ENCODE results near the gene COX8C. TPM values are rescaled to one million over a fixed set of nuclear protein-coding genes. Genes with fewer than 3 reads are reported as not detected.
A peak's percentile ranks its signal among the peaks of the same experiment; 100 is the strongest.
"Not testable (repeated sequence)": the region's sequence is repeated elsewhere in the genome, so short reads cannot be mapped to it uniquely, and the experiment has no call there.

Gene COX8C
- polyA plus RNA-seq, 4 donors = not detected

DNA sequence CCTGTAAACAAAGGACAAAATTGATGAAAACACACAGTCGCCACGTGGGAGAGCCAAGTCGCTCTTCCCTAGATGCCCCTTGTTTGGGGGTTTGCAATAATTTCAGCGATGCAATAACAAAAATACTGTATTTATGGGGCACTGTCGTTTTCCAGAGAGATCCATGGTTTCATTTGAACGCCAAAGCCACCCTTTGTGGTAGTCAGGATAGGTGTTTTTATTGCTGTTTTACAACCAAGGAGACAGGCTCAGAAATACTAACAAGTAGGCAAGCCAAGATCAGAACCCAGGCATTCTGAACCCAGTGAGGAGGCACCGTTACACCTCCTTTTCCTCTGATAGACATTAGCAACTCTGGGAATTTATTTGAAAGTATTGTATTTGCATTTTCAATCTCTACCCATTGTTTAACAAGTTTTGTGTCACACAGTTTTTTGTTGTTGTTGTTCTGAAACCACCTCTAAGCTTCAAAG is 13.3 kb upstream of the COX8C start:
- no peak for FAIRE-seq
- peaks cover 0 to 20% (median 6%) of the 10 kb centered on the region in 3 donors for H3K4me1 ChIP-seq (ENCODE audit: control insufficient read depth in 3 of 3, insufficient read depth in 2 of 3, low read depth in 1 of 3, low read length in 2 of 3)

DNA sequence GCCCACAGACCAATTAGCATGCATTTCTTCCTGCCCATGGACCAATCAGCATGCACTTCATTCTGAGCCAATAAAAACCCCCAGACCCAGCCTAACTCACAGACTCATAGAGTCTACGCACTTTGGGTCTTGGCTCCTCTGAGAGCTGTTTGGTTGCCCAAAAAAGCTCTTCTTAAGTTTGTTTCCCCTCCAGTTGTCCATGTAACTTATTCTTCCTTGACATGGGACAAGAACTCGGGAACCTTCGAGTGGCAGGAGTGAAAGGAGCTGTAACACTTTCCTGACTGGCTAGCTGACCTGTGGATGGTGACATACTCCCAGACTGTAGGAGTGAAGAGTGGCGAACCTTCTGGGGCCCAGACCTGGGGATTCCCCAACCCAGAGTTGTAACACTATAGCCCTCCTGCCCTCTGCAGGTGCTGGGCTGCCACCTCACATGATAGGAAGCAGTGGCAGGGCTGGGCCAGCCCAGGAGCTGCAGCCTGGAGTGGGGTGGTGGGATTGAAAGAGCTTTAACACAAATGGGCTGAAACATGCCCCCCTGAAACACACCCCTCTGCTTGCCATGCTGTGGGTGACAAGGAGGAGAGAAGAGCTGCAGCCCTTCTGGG is 9.7 kb upstream of the COX8C start:
- FAIRE-seq = no peak
- WGBS, 3 donors = 92 to 99% (median 94%) methylated on average over 4 of the region's 4 CpGs
- Histone ChIP-seq H3K9me3 (ENCODE audit: control insufficient read depth in 2 of 2, insufficient read depth in 1 of 2, low read depth in 1 of 2, low read length in 1 of 2) (peaks cover 0 to 22% of the 10 kb centered on the region in 2 donors), H3K27ac (ENCODE audit: low read depth in 1 of 3, low read length in 2 of 3) (no peak overlapping the region), H3K4me3 (ENCODE audit: low read depth in 1 of 3, low read length in 3 of 3) (no peak overlapping the region), H3K4me1 (ENCODE audit: control insufficient read depth in 3 of 3, insufficient read depth in 2 of 3, low read depth in 1 of 3, low read length in 2 of 3) (peaks cover 0 to 3% (median 0%) of the 10 kb centered on the region in 3 donors), H3K27me3 (ENCODE audit: control insufficient read depth in 3 of 3, insufficient read depth in 3 of 3, low read length in 3 of 3) (no peaks in the 10 kb centered on the region), H3K36me3 (ENCODE audit: control insufficient read depth in 3 of 3, insufficient read depth in 2 of 3, low read depth in 1 of 3, low read length in 3 of 3) (peaks cover 0 to 3% (median 0%) of the 10 kb centered on the region in 3 donors)
- no peak for DNase-seq

More for the DNA sequence above, 13.3 kb upstream of the COX8C start:
- peak overlapping the region in 2 of 3 donors; percentile 75 to 99 for H3K27ac ChIP-seq (ENCODE audit: low read depth in 1 of 3, low read length in 2 of 3)
- 3 to 8% (median 6%) methylated on average over 7 of the region's 7 CpGs for WGBS, 3 donors
- peak overlapping the region; percentile 32 to 56 (median 52) for H3K4me3 ChIP-seq (ENCODE audit: low read depth in 1 of 3, low read length in 3 of 3)
- peaks cover 0 to 13% of the 10 kb centered on the region in 2 donors for H3K9me3 ChIP-seq (ENCODE audit: control insufficient read depth in 2 of 2, insufficient read depth in 1 of 2, low read depth in 1 of 2, low read length in 1 of 2)
- peak in 1 of 2 donors; percentile 7 for DNase-seq
- H3K36me3 ChIP-seq (ENCODE audit: control insufficient read depth in 3 of 3, insufficient read depth in 2 of 3, low read depth in 1 of 3, low read length in 3 of 3) = peaks cover 0 to 3% (median 0%) of the 10 kb centered on the region in 3 donors
- no peaks in the 10 kb centered on the region for H3K27me3 ChIP-seq (ENCODE audit: control insufficient read depth in 3 of 3, insufficient read depth in 3 of 3, low read length in 3 of 3)

DNA sequence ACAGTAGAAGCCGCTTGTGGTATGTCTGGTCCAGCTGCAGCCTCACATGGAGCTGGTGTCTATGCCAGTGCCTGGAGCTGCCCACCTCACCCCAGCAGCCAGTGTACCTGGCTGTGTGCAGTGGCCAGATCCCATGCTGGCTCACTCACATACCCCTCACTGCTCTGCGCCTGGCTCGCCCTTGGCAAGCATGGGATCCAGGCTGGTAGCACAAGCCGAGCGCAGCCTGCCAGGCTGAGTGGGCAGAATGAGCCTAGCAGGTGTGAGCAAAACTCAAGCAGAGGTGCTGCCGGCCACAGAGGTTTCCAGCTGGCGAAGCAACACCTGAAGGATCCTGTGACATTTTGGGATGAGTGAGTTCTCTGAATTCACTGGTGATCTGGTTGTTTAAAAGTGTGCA is 9.1 kb upstream of the COX8C start:
- Histone ChIP-seq H3K27ac (ENCODE audit: low read depth in 1 of 3, low read length in 2 of 3) (no peak overlapping the region), H3K4me1 (ENCODE audit: control insufficient read depth in 3 of 3, insufficient read depth in 2 of 3, low read depth in 1 of 3, low read length in 2 of 3) (peaks cover 0 to 3% (median 0%) of the 10 kb centered on the region in 3 donors), H3K27me3 (ENCODE audit: control insufficient read depth in 3 of 3, insufficient read depth in 3 of 3, low read length in 3 of 3) (no peaks in the 10 kb centered on the region), H3K36me3 (ENCODE audit: control insufficient read depth in 3 of 3, insufficient read depth in 2 of 3, low read depth in 1 of 3, low read length in 3 of 3) (peaks cover 0 to 3% (median 0%) of the 10 kb centered on the region in 3 donors), H3K4me3 (ENCODE audit: low read depth in 1 of 3, low read length in 3 of 3) (no peak overlapping the region), H3K9me3 (ENCODE audit: control insufficient read depth in 2 of 2, insufficient read depth in 1 of 2, low read depth in 1 of 2, low read length in 1 of 2) (peaks cover 0 to 24% of the 10 kb centered on the region in 2 donors)
- WGBS, 3 donors = 96 to 100% (median 97%) methylated on average over 7 of the region's 7 CpGs
- FAIRE-seq (no peak), DNase-seq (no peak)

DNA sequence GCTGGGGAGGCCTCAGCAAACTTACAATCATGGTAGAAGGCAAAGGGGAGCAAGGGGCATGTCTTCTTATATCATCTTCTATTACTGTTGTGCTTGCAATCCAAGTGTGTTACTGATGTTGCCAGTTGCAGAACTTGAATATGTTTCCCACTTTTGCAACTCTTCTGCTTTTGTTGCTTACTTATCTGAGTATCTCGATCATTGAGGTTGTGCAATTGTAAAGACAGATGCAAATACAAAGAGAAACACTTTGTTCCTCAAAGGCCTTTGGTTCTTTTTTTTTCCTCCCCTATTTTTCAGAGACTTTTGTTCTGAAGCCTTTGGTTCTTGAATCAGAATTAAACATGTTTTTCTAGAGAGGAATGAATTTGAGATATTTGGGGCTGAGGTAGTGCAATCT is 3.7 kb upstream of the COX8C start:
- DNase-seq = no peak
- Histone ChIP-seq H3K27ac (ENCODE audit: low read depth in 1 of 3, low read length in 2 of 3) (no peak overlapping the region), H3K27me3 (ENCODE audit: control insufficient read depth in 3 of 3, insufficient read depth in 3 of 3, low read length in 3 of 3) (no peaks in the 10 kb centered on the region), H3K9me3 (ENCODE audit: control insufficient read depth in 2 of 2, insufficient read depth in 1 of 2, low read depth in 1 of 2, low read length in 1 of 2) (peaks cover 0 to 11% of the 10 kb centered on the region in 2 donors), H3K4me1 (ENCODE audit: control insufficient read depth in 3 of 3, insufficient read depth in 2 of 3, low read depth in 1 of 3, low read length in 2 of 3) (no peaks in the 10 kb centered on the region), H3K36me3 (ENCODE audit: control insufficient read depth in 3 of 3, insufficient read depth in 2 of 3, low read depth in 1 of 3, low read length in 3 of 3) (no peaks in the 10 kb centered on the region), H3K4me3 (ENCODE audit: low read depth in 1 of 3, low read length in 3 of 3) (no peak overlapping the region)
- no peak for FAIRE-seq
- 27 to 60% (median 27%) methylated on average over 1 of the region's 1 CpG for WGBS, 3 donors

DNA sequence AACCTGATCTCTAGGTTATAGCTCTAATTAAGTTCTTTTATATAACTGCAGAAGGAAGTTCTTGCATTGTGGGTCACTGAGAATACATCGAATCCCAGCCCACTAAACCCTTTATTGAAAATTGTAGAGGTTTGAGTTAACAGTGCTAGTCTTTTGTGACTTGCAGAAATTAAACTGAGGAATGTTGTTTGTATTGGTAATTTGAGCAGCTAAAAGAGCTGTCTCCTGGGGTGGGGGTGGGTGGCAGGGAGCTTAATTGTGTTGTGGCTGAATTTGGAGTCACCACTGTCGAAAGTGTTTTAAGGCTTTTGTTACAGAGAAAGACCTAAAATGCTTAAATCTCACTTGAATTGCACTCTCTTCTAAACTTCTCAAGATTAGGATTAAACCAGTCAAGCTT is 3.2 kb upstream of the COX8C start:
- no peak overlapping the region for H3K4me3 ChIP-seq (ENCODE audit: low read depth in 1 of 3, low read length in 3 of 3)
- H3K36me3 ChIP-seq (ENCODE audit: control insufficient read depth in 3 of 3, insufficient read depth in 2 of 3, low read depth in 1 of 3, low read length in 3 of 3) = no peaks in the 10 kb centered on the region
- no peaks in the 10 kb centered on the region for H3K4me1 ChIP-seq (ENCODE audit: control insufficient read depth in 3 of 3, insufficient read depth in 2 of 3, low read depth in 1 of 3, low read length in 2 of 3)
- WGBS, 3 donors = 68 to 78% (median 69%) methylated on average over 2 of the region's 2 CpGs
- DNase-seq = no peak
- peaks cover 0 to 11% of the 10 kb centered on the region in 2 donors for H3K9me3 ChIP-seq (ENCODE audit: control insufficient read depth in 2 of 2, insufficient read depth in 1 of 2, low read depth in 1 of 2, low read length in 1 of 2)
- H3K27ac ChIP-seq (ENCODE audit: low read depth in 1 of 3, low read length in 2 of 3) = no peak overlapping the region
- no peaks in the 10 kb centered on the region for H3K27me3 ChIP-seq (ENCODE audit: control insufficient read depth in 3 of 3, insufficient read depth in 3 of 3, low read length in 3 of 3)
- FAIRE-seq = no peak

DNA sequence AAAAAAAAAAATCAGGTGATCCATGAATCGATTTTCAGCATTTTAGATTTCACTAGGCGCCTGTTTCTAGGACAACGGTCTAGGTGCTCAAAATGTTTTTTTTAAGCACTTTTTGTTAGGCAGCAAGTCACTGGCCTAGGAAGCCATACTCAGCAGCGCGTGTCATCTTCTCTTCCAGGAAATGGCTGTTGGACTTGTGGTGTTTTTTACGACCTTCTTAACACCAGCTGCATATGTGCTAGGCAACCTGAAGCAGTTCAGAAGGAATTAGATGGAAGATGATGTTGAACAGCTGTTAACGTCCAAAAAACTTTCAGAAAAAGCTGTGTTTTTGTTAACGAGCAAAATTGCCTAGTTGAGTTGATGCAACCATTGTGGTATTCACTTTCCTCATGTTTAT is 868 bp downstream of the COX8C start:
- no peak overlapping the region for H3K27ac ChIP-seq (ENCODE audit: low read depth in 1 of 3, low read length in 2 of 3)
- FAIRE-seq = no peak

DNA sequence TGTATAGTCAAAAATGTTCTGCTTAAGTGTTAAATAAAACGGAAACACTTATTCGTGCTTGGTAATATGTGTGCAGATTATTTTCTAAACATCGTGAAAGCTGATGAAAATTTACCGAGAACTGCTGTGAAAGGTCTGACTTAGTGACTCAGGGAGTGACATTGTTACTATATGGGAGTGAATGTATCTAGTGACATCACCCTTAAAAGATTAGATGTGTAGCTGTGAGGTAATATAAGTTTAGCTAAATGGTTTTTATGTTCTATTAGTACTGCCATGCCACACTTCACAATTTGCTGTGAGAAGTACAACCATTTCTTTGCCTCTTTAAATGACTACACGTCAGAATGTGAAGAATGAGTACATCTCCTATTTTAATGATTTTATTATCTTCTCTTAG is 1.3 kb downstream of the COX8C start:
- WGBS, 3 donors = 77 to 90% (median 83%) methylated on average over 5 of the region's 5 CpGs
- no peak overlapping the region for H3K27ac ChIP-seq (ENCODE audit: low read depth in 1 of 3, low read length in 2 of 3)
- FAIRE-seq = no peak
- no peak for DNase-seq
- no peaks in the 10 kb centered on the region for H3K36me3 ChIP-seq (ENCODE audit: control insufficient read depth in 3 of 3, insufficient read depth in 2 of 3, low read depth in 1 of 3, low read length in 3 of 3)
- no peak overlapping the region for H3K4me3 ChIP-seq (ENCODE audit: low read depth in 1 of 3, low read length in 3 of 3)
- H3K9me3 ChIP-seq (ENCODE audit: control insufficient read depth in 2 of 2, insufficient read depth in 1 of 2, low read depth in 1 of 2, low read length in 1 of 2) = no peaks in the 10 kb centered on the region
- H3K27me3 ChIP-seq (ENCODE audit: control insufficient read depth in 3 of 3, insufficient read depth in 3 of 3, low read length in 3 of 3) = no peaks in the 10 kb centered on the region
- H3K4me1 ChIP-seq (ENCODE audit: control insufficient read depth in 3 of 3, insufficient read depth in 2 of 3, low read depth in 1 of 3, low read length in 2 of 3) = no peaks in the 10 kb centered on the region

More for the DNA sequence above, 868 bp downstream of the COX8C start:
- DNase-seq = no peak
- Histone ChIP-seq H3K27me3 (ENCODE audit: control insufficient read depth in 3 of 3, insufficient read depth in 3 of 3, low read length in 3 of 3) (no peaks in the 10 kb centered on the region), H3K4me3 (ENCODE audit: low read depth in 1 of 3, low read length in 3 of 3) (no peak overlapping the region), H3K9me3 (ENCODE audit: control insufficient read depth in 2 of 2, insufficient read depth in 1 of 2, low read depth in 1 of 2, low read length in 1 of 2) (no peaks in the 10 kb centered on the region), H3K36me3 (ENCODE audit: control insufficient read depth in 3 of 3, insufficient read depth in 2 of 3, low read depth in 1 of 3, low read length in 3 of 3) (no peaks in the 10 kb centered on the region), H3K4me1 (ENCODE audit: control insufficient read depth in 3 of 3, insufficient read depth in 2 of 3, low read depth in 1 of 3, low read length in 2 of 3) (no peaks in the 10 kb centered on the region)
- 74 to 82% (median 79%) methylated on average over 8 of the region's 8 CpGs for WGBS, 3 donors

DNA sequence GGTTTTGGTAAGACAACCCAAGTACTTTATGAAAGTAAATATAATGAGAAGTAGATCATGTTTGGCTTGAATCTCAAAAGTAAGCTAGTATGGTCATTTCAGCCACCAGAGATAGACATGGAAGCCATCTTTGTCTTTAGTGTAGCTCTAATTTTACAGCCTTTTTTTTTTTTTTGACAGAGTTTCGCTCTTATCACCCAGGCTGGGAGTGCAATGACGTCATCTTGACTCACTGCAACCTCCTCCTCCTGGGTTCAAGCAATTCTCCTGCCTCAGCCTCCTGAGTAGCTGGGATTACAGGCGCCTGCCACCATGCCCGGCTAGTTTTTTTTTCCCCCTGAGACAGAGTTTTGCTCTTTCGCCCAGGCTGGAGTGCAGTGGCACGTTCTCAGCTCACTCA is 7.9 kb downstream of the COX8C start:
- FAIRE-seq; H3K27ac ChIP-seq (ENCODE audit: low read depth in 1 of 3, low read length in 2 of 3); H3K4me3 ChIP-seq (ENCODE audit: low read depth in 1 of 3, low read length in 3 of 3); H3K4me1 ChIP-seq (ENCODE audit: control insufficient read depth in 3 of 3, insufficient read depth in 2 of 3, low read depth in 1 of 3, low read length in 2 of 3); H3K36me3 ChIP-seq (ENCODE audit: control insufficient read depth in 3 of 3, insufficient read depth in 2 of 3, low read depth in 1 of 3, low read length in 3 of 3); H3K9me3 ChIP-seq (ENCODE audit: control insufficient read depth in 2 of 2, insufficient read depth in 1 of 2, low read depth in 1 of 2, low read length in 1 of 2); DNase-seq; H3K27me3 ChIP-seq (ENCODE audit: control insufficient read depth in 3 of 3, insufficient read depth in 3 of 3, low read length in 3 of 3): not testable (repeated sequence)
- 68 to 85% (median 75%) methylated on average over 6 of the region's 6 CpGs for WGBS, 3 donors

Measured in small intestine (tissue), 7 donors.